Trophoblast cell (in vitro differentiated cells and primary cell): ENCODE measurements around the gene FRRS1L.
A peak's percentile ranks its signal among the peaks of the same experiment; 100 is the strongest.

Source experiments
- DNase-seq, 2 donors: peaks; one replicate each; pipeline ENCODE4 v3.0.0-alpha.2; 2016
- H2AFZ ChIP-seq: 2 replicates; pipeline ENCODE4 v1.6.1; 2013; ENCODE audit warnings: low read length, moderate library complexity, mild to moderate bottlenecking; ENCODE audit not compliant: insufficient read depth, poor library complexity
- H2AK5ac ChIP-seq: 2 replicates; pipeline ENCODE4 v1.6.1; 2013; ENCODE audit warnings: mild to moderate bottlenecking, low read length
- H2BK120ac ChIP-seq: 2 replicates; pipeline ENCODE4 v1.6.1; 2013; ENCODE audit warnings: low read length, mild to moderate bottlenecking, moderate library complexity; ENCODE audit not compliant: insufficient read depth, poor library complexity
- H2BK12ac ChIP-seq: 2 replicates; pipeline ENCODE4 v1.6.1; 2013; ENCODE audit warnings: mild to moderate bottlenecking, low read length, moderate library complexity
- H2BK5ac ChIP-seq: 2 replicates; pipeline ENCODE4 v1.6.1; 2013; ENCODE audit warnings: low read length, low read depth, moderate library complexity, mild to moderate bottlenecking; ENCODE audit not compliant: poor library complexity
- H3K14ac ChIP-seq: 2 replicates; pipeline ENCODE4 v1.6.1; 2013; ENCODE audit warnings: mild to moderate bottlenecking, low read length
- H3K18ac ChIP-seq: 2 replicates; pipeline ENCODE4 v1.6.1; 2013; ENCODE audit warnings: mild to moderate bottlenecking, low read length
- H3K23ac ChIP-seq: 2 replicates; pipeline ENCODE4 v1.6.1; 2013; ENCODE audit warnings: low read length
- H3K27ac ChIP-seq: 2 replicates; pipeline ENCODE4 v1.5.1; 2013; ENCODE audit warnings: low read depth, mild to moderate bottlenecking, inconsistent platforms, low read length, moderate library complexity
- H3K27me3 ChIP-seq: 2 replicates; pipeline ENCODE4 v1.6.1; 2013; ENCODE audit warnings: inconsistent platforms, mild to moderate bottlenecking, low read length, moderate library complexity; ENCODE audit not compliant: insufficient read depth
- H3K36me3 ChIP-seq, 2 experiments: 1 replicate in 1 of 2; 2 replicates in 1 of 2; pipeline ENCODE4 v1.6.1; 2013; ENCODE audit warnings: low read length in 2 of 2, mild to moderate bottlenecking in 2 of 2, moderate library complexity in 1 of 2; ENCODE audit not compliant: insufficient read depth in 2 of 2, control insufficient read depth in 1 of 2
- H3K4ac ChIP-seq: 2 replicates; pipeline ENCODE4 v1.6.1; 2013; ENCODE audit warnings: low read depth, mild to moderate bottlenecking, low read length, moderate library complexity
- H3K4me1 ChIP-seq, 2 experiments: 1 replicate in 1 of 2; 2 replicates in 1 of 2; pipeline ENCODE4 v1.6.1; 2013; ENCODE audit warnings: low read length in 2 of 2, mild to moderate bottlenecking in 2 of 2, moderate library complexity in 1 of 2; ENCODE audit not compliant: insufficient read depth in 2 of 2, control insufficient read depth in 1 of 2
- H3K4me2 ChIP-seq: 2 replicates; pipeline ENCODE4 v1.6.1; 2013; ENCODE audit warnings: inconsistent platforms, mild to moderate bottlenecking, low read length, moderate library complexity
- H3K4me3 ChIP-seq: 2 replicates; pipeline ENCODE4 v1.5.1; 2013; ENCODE audit warnings: mild to moderate bottlenecking, low read depth, low read length, inconsistent platforms
- H3K79me1 ChIP-seq: one replicate; pipeline ENCODE4 v1.6.1; 2013; ENCODE audit warnings: low read length
- H3K79me2 ChIP-seq: 2 replicates; pipeline ENCODE4 v1.6.1; 2013; ENCODE audit warnings: low read length, mild to moderate bottlenecking; ENCODE audit not compliant: control insufficient read depth, insufficient read depth, poor library complexity
- H3K9ac ChIP-seq: 2 replicates; pipeline ENCODE4 v1.6.1; 2013; ENCODE audit warnings: mild to moderate bottlenecking, low read length
- H3K9me3 ChIP-seq: 2 replicates; pipeline ENCODE4 v1.6.1; 2013; ENCODE audit warnings: low read depth, mild to moderate bottlenecking, control low read depth, inconsistent platforms, low read length; ENCODE audit not compliant: insufficient read depth
- H4K12ac ChIP-seq: 2 replicates; pipeline ENCODE4 v1.6.1; 2013; ENCODE audit warnings: low read depth, mild to moderate bottlenecking, low read length, moderate library complexity
- H4K8ac ChIP-seq: 2 replicates; pipeline ENCODE4 v1.6.1; 2013; ENCODE audit warnings: low read depth, mild to moderate bottlenecking, low read length, moderate library complexity
- H4K91ac ChIP-seq: one replicate; pipeline ENCODE4 v1.6.1; 2013; ENCODE audit warnings: low read depth, mild to moderate bottlenecking, low read length, moderate library complexity
- WGBS: extraction: QIAGEN DNeasy Blood & Tissue Kit; methylation state at CpG from one replicate; pipeline ENCODE4 v1.1.7; 2013; ENCODE audit warnings: missing lambda C conversion rate; ENCODE audit not compliant: insufficient read length, insufficient coverage; ENCODE audit errors: extremely low coverage; 5-methylcytosine and 5-hydroxymethylcytosine counted together

FRRS1L gene

DNA sequence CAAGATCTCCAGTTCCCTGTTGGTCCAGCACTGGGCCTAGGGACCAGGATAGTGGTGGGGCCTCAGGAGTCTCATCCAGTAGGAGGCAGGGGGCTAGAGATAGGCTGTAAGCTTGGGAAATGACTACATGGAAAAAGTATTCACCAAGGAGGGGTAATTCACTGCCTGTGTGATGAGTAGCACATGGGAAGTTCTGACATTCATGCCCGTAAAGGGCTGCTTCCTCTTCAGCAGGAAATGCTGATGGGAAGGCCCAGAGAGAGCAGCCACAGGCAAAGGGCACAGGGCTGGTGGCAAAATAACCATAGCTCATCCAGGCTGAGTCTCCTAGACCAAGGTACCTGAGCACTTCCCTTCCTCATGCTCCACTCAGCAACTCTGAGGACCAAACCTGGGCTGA lies 23.1 kb upstream of the FRRS1L start:
- Histone ChIP-seq H3K4me2 (no peak overlapping the region), H3K79me1 (no peaks in the 10 kb centered on the region), H4K91ac (no peak overlapping the region), H3K27ac (no peak overlapping the region), H3K4me1 (no peaks in the 10 kb centered on the region), H3K9me3 (no peaks in the 10 kb centered on the region), H3K14ac (no peak overlapping the region), H3K79me2 (no peaks in the 10 kb centered on the region), H3K4ac (no peak overlapping the region), H2BK12ac (no peak overlapping the region), H3K27me3 (no peaks in the 10 kb centered on the region), H4K8ac (no peak overlapping the region), H3K4me3 (no peak overlapping the region), H3K18ac (no peak overlapping the region), H2AFZ (no peak overlapping the region), H4K12ac (no peak overlapping the region), H3K9ac (no peak overlapping the region), H2BK120ac (no peak overlapping the region), H3K23ac (no peak overlapping the region), H2AK5ac (no peak overlapping the region), H2BK5ac (no peak overlapping the region), H3K36me3 (no peaks in the 10 kb centered on the region)
- no peak for DNase-seq
- no CpG with 5 or more reads among the region's 1 CpG for WGBS

DNA sequence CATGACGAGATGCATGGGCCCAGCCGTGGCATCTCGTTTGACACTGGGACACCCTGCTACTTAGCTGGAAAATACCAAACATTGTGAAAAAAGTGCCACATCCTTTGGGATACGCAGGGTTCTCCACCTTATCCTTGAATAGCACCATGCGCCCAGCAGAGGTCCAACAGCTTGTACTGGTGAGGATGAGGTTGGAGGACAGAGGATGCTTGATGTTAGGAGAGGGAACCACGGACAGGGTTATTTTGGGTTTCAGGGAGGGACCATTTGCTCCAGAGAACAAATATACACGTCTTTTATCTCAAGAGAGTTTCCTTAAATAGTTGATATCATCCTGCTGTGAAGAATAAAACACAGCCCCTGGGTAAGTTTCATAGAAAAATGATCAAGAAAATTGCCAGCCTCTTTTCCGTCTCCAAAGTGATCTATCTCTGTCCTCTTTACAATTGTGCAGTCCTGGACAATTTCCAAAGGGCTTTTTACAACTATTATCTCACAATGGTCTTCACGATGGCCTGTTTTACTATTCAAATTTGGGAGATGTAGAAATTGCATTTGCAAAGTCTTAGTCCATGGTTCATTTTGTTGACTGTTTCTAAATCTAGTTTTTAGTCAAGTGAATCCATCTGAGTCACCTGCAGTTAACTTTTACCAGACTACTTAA lies 19.9 kb upstream of the FRRS1L start:
- no peaks in the 10 kb centered on the region for H3K79me2 ChIP-seq
- no peaks in the 10 kb centered on the region for H3K27me3 ChIP-seq
- no peak overlapping the region for H3K18ac ChIP-seq
- H4K12ac ChIP-seq: no peak overlapping the region
- DNase-seq: no peak
- no peaks in the 10 kb centered on the region for H3K79me1 ChIP-seq
- H2AK5ac ChIP-seq: no peak overlapping the region
- no peak overlapping the region for H2BK120ac ChIP-seq
- WGBS: no CpG with 5 or more reads among the region's 9 CpGs
- no peak overlapping the region for H4K8ac ChIP-seq
- H2BK12ac ChIP-seq: no peak overlapping the region
- H3K14ac ChIP-seq: no peak overlapping the region
- H4K91ac ChIP-seq: no peak overlapping the region
- H3K4me2 ChIP-seq: no peak overlapping the region
- H3K4me1 ChIP-seq: no peaks in the 10 kb centered on the region
- H3K4me3 ChIP-seq: no peak overlapping the region
- no peak overlapping the region for H2BK5ac ChIP-seq
- no peak overlapping the region for H2AFZ ChIP-seq
- no peak overlapping the region for H3K4ac ChIP-seq
- H3K27ac ChIP-seq: no peak overlapping the region
- H3K36me3 ChIP-seq: no peaks in the 10 kb centered on the region
- no peak overlapping the region for H3K9ac ChIP-seq
- H3K23ac ChIP-seq: no peak overlapping the region
- no peaks in the 10 kb centered on the region for H3K9me3 ChIP-seq

DNA sequence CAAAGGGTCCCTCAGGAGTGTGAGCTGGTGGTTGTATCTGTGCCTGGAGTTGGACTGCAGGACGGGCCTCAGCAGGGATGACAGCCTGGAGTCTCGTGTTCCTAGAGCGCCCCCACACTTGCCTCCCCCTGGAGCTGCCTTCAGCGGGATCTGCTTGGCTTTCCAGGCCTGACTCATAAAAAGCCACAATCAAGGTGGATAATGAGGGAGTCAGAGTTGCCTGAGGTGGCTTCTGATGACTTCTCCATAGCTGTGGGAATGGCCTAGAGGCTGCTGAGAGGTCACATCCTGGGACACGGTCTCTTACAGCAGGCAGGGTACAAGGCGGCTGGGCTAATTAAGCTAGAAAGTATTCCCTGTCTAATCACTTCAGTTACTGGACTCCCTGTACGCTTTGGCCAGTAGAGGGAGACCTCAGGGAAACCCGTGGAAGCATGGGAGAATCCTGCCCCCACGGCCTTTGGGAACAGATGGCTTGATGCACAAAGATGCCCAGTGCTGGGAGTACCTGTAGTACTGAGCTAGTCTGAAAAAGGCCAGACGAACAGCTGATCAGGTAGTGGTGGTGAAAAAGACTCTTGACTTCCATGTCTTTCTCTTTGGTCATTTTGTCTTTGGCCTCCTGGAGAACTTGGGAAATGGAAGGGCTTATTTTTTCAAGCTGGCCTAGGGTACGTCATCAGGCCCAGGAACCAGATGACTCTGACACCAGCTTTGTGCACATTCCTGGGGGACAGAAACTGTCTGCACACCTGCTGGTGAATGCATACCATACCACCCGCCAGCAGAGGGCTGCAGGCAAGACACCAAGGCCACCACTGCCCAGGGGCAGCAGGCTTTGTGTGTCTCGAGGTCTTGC lies 16.1 kb upstream of the FRRS1L start:
- H3K9ac ChIP-seq: no peak overlapping the region
- no peak overlapping the region for H3K23ac ChIP-seq
- no peak overlapping the region for H3K27ac ChIP-seq
- H3K4me3 ChIP-seq: peak overlapping the region; percentile 13
- H3K27me3 ChIP-seq: no peaks in the 10 kb centered on the region
- no CpG with 5 or more reads among the region's 13 CpGs for WGBS
- no peak overlapping the region for H2BK120ac ChIP-seq
- no peaks in the 10 kb centered on the region for H3K79me2 ChIP-seq
- H3K79me1 ChIP-seq: no peaks in the 10 kb centered on the region
- no peak overlapping the region for H3K14ac ChIP-seq
- no peak overlapping the region for H3K4ac ChIP-seq
- H3K36me3 ChIP-seq: no peaks in the 10 kb centered on the region
- H3K4me1 ChIP-seq: no peaks in the 10 kb centered on the region
- H3K9me3 ChIP-seq: peaks cover 2% of the 10 kb centered on the region
- no peak overlapping the region for H3K4me2 ChIP-seq
- no peak overlapping the region for H2AFZ ChIP-seq
- H4K12ac ChIP-seq: no peak overlapping the region
- no peak overlapping the region for H2BK5ac ChIP-seq
- no peak overlapping the region for H3K18ac ChIP-seq
- no peak overlapping the region for H2AK5ac ChIP-seq
- no peak overlapping the region for H4K8ac ChIP-seq
- peak; percentile 40 to 77 for DNase-seq
- no peak overlapping the region for H4K91ac ChIP-seq
- H2BK12ac ChIP-seq: no peak overlapping the region

DNA sequence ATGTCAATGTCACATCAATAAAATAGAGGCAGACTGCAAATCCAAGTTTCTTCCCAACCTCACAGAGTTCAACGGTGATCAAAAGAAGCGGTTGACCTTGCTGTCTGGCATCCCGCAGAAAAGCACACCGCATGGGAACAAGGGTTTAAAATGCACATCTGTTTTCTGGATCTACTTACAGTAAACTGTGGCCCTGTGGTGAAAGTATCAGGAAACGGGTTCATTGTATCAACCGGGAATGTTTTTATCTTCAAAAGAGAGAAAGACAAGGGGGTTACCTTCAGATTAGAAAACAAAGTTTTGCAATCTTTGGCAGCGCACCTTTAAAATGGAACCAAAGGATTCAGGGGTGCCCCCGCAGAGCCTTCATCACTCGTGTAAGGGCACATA lies 15.5 kb upstream of the FRRS1L start:
- DNase-seq: no peak
- H3K27ac ChIP-seq: no peak overlapping the region
- no peak overlapping the region for H3K23ac ChIP-seq
- no peaks in the 10 kb centered on the region for H3K27me3 ChIP-seq
- no peak overlapping the region for H3K9ac ChIP-seq
- no peak overlapping the region for H2AFZ ChIP-seq
- no peak overlapping the region for H2BK12ac ChIP-seq
- no peaks in the 10 kb centered on the region for H3K4me1 ChIP-seq
- H3K4me3 ChIP-seq: no peak overlapping the region
- peaks cover 2% of the 10 kb centered on the region for H3K9me3 ChIP-seq
- no peak overlapping the region for H3K14ac ChIP-seq
- H3K36me3 ChIP-seq: no peaks in the 10 kb centered on the region
- H2BK120ac ChIP-seq: no peak overlapping the region
- H2BK5ac ChIP-seq: no peak overlapping the region
- H3K18ac ChIP-seq: no peak overlapping the region
- no CpG with 5 or more reads among the region's 9 CpGs for WGBS
- no peak overlapping the region for H3K4me2 ChIP-seq
- no peak overlapping the region for H4K91ac ChIP-seq
- no peak overlapping the region for H4K12ac ChIP-seq
- no peaks in the 10 kb centered on the region for H3K79me1 ChIP-seq
- no peak overlapping the region for H3K4ac ChIP-seq
- no peak overlapping the region for H4K8ac ChIP-seq
- H3K79me2 ChIP-seq: no peaks in the 10 kb centered on the region
- H2AK5ac ChIP-seq: no peak overlapping the region
